GM12878 (cell line): Measurements from ENCODE around the gene FXYD4. TPM values are rescaled to one million over a fixed set of nuclear protein-coding genes. Genes with fewer than 3 reads are reported as not detected.

ENCODE experiments used
- ATAC-seq: fragments of 200-7000 bp; cut with Tn5 transposase; 3 replicates; pipeline ENCODE4 v1.9.1; 2020; ENCODE audit warnings: mild to moderate bottlenecking, moderate library complexity
- BruUV-seq: library from RNA; stranded (reverse); fragments of 400-500 nt; replicated peaks from 2 replicates; lab custom pipeline; 2021; lab: Mats Ljungman, UMichigan
- CTCF ChIA-PET: fragments of 300-600 bp; sonication (Branson Sonifier 250); formaldehyde crosslinking; extraction: SDS; loops from one replicate; lab custom pipeline; 2021; ENCODE audit warnings: inconsistent platforms; lab: Yijun Ruan, JAX
- POLR2A ChIA-PET: fragments of 350-600 bp; formaldehyde crosslinking; extraction: SDS; loops from one replicate; lab custom pipeline; 2021; ENCODE audit warnings: inconsistent platforms; lab: Charles Lee
- RAD21 ChIA-PET: fragments of 300-600 bp; sonication (Branson Sonifier 250); formaldehyde crosslinking; loops from one replicate; lab custom pipeline; 2023; ENCODE audit warnings: antibody characterized with exemption; ENCODE audit not compliant: unreplicated experiment; lab: Charles Lee
- SMC1A ChIA-PET: fragments of 300-600 bp; sonication (Branson Sonifier 250); formaldehyde crosslinking; loops from one replicate; lab custom pipeline; 2023; ENCODE audit not compliant: unreplicated experiment, uncharacterized antibody; lab: Charles Lee
- DNase-seq: peaks from one replicate; pipeline ENCODE4 v3.0.0-alpha.2; 2011; ENCODE audit warnings: low read depth, low spot score
- FAIRE-seq: peaks from 3 replicates; lab custom pipeline; 2011; peaks lifted over from hg19 to GRCh38; lab: Jason Lieb, UNC
- H2AFZ ChIP-seq: 2 replicates; pipeline ENCODE4 v1.6.0; 2011; ENCODE audit warnings: low read depth, low read length, control low read depth; ENCODE audit not compliant: control insufficient read depth
- H3K27ac ChIP-seq: 2 replicates; pipeline ENCODE4 v1.5.1; 2011; ENCODE audit warnings: control low read depth; ENCODE audit not compliant: control insufficient read depth, insufficient read depth
- H3K27me3 ChIP-seq, 2 experiments: replicated peaks in 1 of 2; 2 replicates each; pipeline versions ENCODE4 v1.6.0 to v1.6.1; 2011; ENCODE audit warnings: low read length in 1 of 2; ENCODE audit not compliant: control insufficient read depth in 2 of 2, insufficient read depth in 2 of 2
- H3K36me3 ChIP-seq, 2 experiments: 2 replicates each; pipeline ENCODE4 v1.5.1; 2011; ENCODE audit warnings: low read length in 1 of 2; ENCODE audit not compliant: control insufficient read depth in 2 of 2, insufficient read depth in 2 of 2
- H3K4me1 ChIP-seq: 2 replicates; pipeline ENCODE4 v1.6.1; 2011; ENCODE audit warnings: mild to moderate bottlenecking, low read length, moderate library complexity, mixed read lengths; ENCODE audit not compliant: control insufficient read depth, insufficient read depth
- H3K4me2 ChIP-seq: 2 replicates; pipeline ENCODE4 v1.6.0; 2011; ENCODE audit warnings: control low read depth; ENCODE audit not compliant: control insufficient read depth, insufficient read depth
- H3K4me3 ChIP-seq: fragments of 200-600 bp; sonication (generic); 2 replicates; pipeline ENCODE4 v1.5.1; 2016
- H3K79me2 ChIP-seq: 2 replicates; pipeline ENCODE4 v1.6.0; 2011; ENCODE audit warnings: low read length; ENCODE audit not compliant: control insufficient read depth, insufficient read depth
- H3K9ac ChIP-seq: 2 replicates; pipeline ENCODE4 v1.8.0; 2011; ENCODE audit warnings: low read length, control low read depth, mixed read lengths; ENCODE audit not compliant: control insufficient read depth, insufficient read depth
- H3K9me3 ChIP-seq: replicated peaks from 3 replicates; pipeline ENCODE4 v1.5.1; 2011; ENCODE audit warnings: mild to moderate bottlenecking, low read length; ENCODE audit not compliant: control insufficient read depth, insufficient read depth
- H4K20me1 ChIP-seq: 2 replicates; pipeline ENCODE4 v1.6.0; 2011; ENCODE audit not compliant: control insufficient read depth, insufficient read depth
- ATF7 ChIP-seq: fragments of 450-650 bp; IDR thresholded peaks from 2 replicates; pipeline ENCODE4 v1.6.1; 2016; ENCODE audit warnings: low read depth, mild to moderate bottlenecking
- BCL11A ChIP-seq: IDR thresholded peaks from 2 replicates; pipeline ENCODE4 v1.6.1; 2011; ENCODE audit warnings: low read depth, low read length
- BCL3 ChIP-seq: IDR thresholded peaks from 2 replicates; pipeline ENCODE4 v1.6.1; 2011; ENCODE audit warnings: borderline replicate concordance, low read depth, mild to moderate bottlenecking, moderate library complexity, low read length; ENCODE audit not compliant: insufficient read depth, poor library complexity, severe bottlenecking
- BRCA1 ChIP-seq: IDR thresholded peaks from 2 replicates; pipeline ENCODE4 v1.6.1; 2011; ENCODE audit warnings: low read depth, low read length, improper control_type of control experiment
- CBFB ChIP-seq: IDR thresholded peaks from 2 replicates; pipeline ENCODE4 v1.6.1; 2016; ENCODE audit warnings: antibody characterized with exemption, low read depth
- CBX3 ChIP-seq: fragments of 200-600 bp; sonication (generic); IDR thresholded peaks from 2 replicates; pipeline ENCODE4 v1.6.1; 2016; ENCODE audit warnings: low read depth, borderline replicate concordance
- CTCF ChIP-seq, 3 experiments: IDR thresholded peaks in 2 of 3; conservative IDR thresholded peaks in 1 of 3; 2 replicates each; pipeline ENCODE4 v1.5.1; 2011; ENCODE audit warnings: low read depth in 3 of 3, low read length in 3 of 3, mild to moderate bottlenecking in 3 of 3, control low read depth in 2 of 3, moderate library complexity in 2 of 3, inconsistent platforms in 1 of 3, mixed read lengths in 1 of 3; ENCODE audit not compliant: control insufficient read depth in 2 of 3, insufficient read depth in 1 of 3; ENCODE audit errors: extremely low read depth in 1 of 3
- KAT2A ChIP-seq: conservative IDR thresholded peaks from 2 replicates; pipeline ENCODE4 v1.6.1; 2011; ENCODE audit warnings: low read depth, low read length; ENCODE audit not compliant: control insufficient read depth
- MTA3 ChIP-seq: IDR thresholded peaks from 2 replicates; pipeline ENCODE4 v1.6.1; 2012; ENCODE audit warnings: low read length, inconsistent platforms, borderline replicate concordance
- NFIC ChIP-seq: IDR thresholded peaks from 2 replicates; pipeline ENCODE4 v1.6.1; 2012; ENCODE audit warnings: low read depth, mild to moderate bottlenecking, inconsistent platforms, low read length, moderate library complexity
- POLR2AphosphoS5 ChIP-seq: IDR thresholded peaks from 2 replicates; pipeline ENCODE4 v1.6.1; 2011; ENCODE audit warnings: mild to moderate bottlenecking, low read length, inconsistent platforms
- POU2F2 ChIP-seq: IDR thresholded peaks from 3 replicates; pipeline ENCODE4 v1.6.1; 2011; ENCODE audit warnings: low read depth, mild to moderate bottlenecking, low read length, borderline replicate concordance
- RELA ChIP-seq: fragments of 450-650 bp; IDR thresholded peaks from 2 replicates; pipeline ENCODE4 v1.8.0; 2014; ENCODE audit warnings: borderline replicate concordance; ENCODE audit not compliant: partially characterized antibody
- RUNX3 ChIP-seq: IDR thresholded peaks from 2 replicates; pipeline ENCODE4 v1.6.1; 2012; ENCODE audit warnings: low read length, inconsistent platforms
- SIX5 ChIP-seq: IDR thresholded peaks from 2 replicates; pipeline ENCODE4 v1.6.1; 2011; ENCODE audit warnings: mild to moderate bottlenecking, low read depth, low read length, moderate library complexity; ENCODE audit not compliant: severe bottlenecking
- SMAD5 ChIP-seq: IDR thresholded peaks from 2 replicates; pipeline ENCODE4 v1.6.1; 2016; ENCODE audit warnings: antibody characterized with exemption, low read depth
- SMC3 ChIP-seq: IDR thresholded peaks from 2 replicates; pipeline ENCODE4 v1.6.1; 2011; ENCODE audit warnings: low read length, improper control_type of control experiment, borderline replicate concordance
- ZBED1 ChIP-seq: IDR thresholded peaks from 2 replicates; pipeline ENCODE4 v1.6.1; 2016; ENCODE audit warnings: borderline replicate concordance
- ZNF217 ChIP-seq: fragments of 450-650 bp; IDR thresholded peaks from 2 replicates; pipeline ENCODE4 v1.6.1; 2017; ENCODE audit warnings: antibody characterized with exemption, mild to moderate bottlenecking
- whole genome bisulfite sequencing: methylation state at CpG from one replicate; pipeline ENCODE4 v1.1.6; 2016; ENCODE audit warnings: low lambda C conversion rate; ENCODE audit not compliant: insufficient replicate concordance, insufficient coverage; ENCODE audit errors: missing lambda C conversion rate; 5-methylcytosine and 5-hydroxymethylcytosine counted together
- in situ Hi-C: fragments of 300-500 bp; cut with MboI; formaldehyde crosslinking; loops from 9 replicates; pipeline ENCODE4 v1.14.3; 2018; ENCODE audit warnings: mixed read lengths
- intact Hi-C: fragments of 100-400 bp; cut with micrococcal nuclease; formaldehyde crosslinking; loops from one replicate; pipeline ENCODE4 v1.14.2; 2022; ENCODE audit not compliant: unreplicated experiment
- polyA plus RNA-seq, 11 experiments: library from polyadenylated mRNA; depleted of rRNA in 4 of 11; unstranded in 6 of 11; stranded (reverse) in 5 of 11; fragments of >200 nt; fragmentation: Nextera tagmentation in 4 of 11; fragmentation: Illumina TruSeq in 1 of 11; extraction: Ambion mirVana in 4 of 11; extraction: Trizol in 1 of 11; gene quantifications; 1 replicate in 1 of 11; 2 replicates in 10 of 11; pipeline versions ENCODE4 v1.2.1 to v1.2.3, GENCODE V29; 2011 to 2016; ENCODE audit warnings: inconsistent platforms in 2 of 11, missing spikeins in 2 of 11, low read depth in 1 of 11
- total RNA-seq, 4 experiments: library from RNA; depleted of rRNA in 3 of 4; stranded (reverse); fragments of >200 nt in 3 of 4; fragmentation: Illumina TruSeq in 1 of 4; extraction: Trizol in 1 of 4; gene quantifications; 2 replicates each; pipeline versions ENCODE4 v1.2.1 to v1.2.3, GENCODE V29; 2013 to 2021
- TF ChIP-seq, protein P1 (sequence below): fragments of 450-650 bp; IDR thresholded peaks from 2 replicates; pipeline ENCODE4 v1.6.1; 2016; ENCODE audit warnings: mild to moderate bottlenecking

The FXYD4 gene
- total and polyA plus RNA-seq, 10 of the 15 experiments (the other 5 are each of a cell fraction or from before 2014, with no cell fraction given): not detected

DNA sequence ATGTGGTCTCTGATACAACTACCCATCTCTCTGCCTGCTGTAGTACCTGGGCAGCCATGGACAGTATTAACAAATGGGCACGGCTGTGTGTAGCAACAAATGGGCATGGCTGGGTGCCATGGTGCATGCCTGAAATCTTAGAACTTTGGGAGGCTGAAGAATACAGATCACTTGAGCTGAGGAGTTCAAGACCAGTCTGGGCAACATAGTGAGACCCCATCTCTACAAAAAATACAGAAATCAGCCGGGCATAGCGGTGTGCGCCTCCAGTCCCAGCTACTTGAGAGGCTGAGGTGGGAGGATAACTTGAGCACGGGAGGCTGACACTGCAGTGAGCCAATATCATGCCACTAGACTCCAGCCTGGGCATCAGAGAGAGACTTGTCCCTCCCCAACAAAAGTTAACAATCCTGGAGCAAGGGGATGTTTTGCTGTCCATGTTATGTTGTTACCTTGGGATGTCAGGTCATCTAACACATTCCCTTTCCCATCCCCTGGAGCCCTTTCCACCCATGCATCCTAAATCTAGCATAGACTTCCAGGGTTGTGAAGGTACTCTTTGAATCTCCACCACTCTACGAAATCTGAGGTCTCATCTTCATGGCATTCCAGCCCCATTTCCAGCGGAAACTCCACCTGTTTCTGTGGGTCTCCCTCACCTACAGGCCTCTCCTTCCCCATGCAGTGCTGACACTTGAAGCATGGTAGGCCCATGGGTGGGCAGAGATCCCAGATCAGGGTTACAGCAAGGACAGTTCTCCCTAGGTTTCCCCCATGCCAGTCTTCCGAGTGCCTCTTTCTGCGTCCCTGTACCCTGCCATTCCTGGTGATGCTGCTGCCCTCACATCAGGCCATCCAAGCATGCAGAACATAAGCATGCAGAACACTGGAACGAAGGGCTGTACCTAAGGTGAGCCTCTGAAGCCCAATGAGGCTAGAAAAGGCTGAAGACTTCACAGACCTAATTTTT lies 13.1 kb downstream of the FXYD4 start:
- Histone ChIP-seq H3K4me3 (no peak overlapping the region), H3K4me1 (no peaks in the 10 kb centered on the region), H3K36me3 (peaks cover 20 to 28% of the 10 kb centered on the region in 2 experiments), H3K4me2 (no peak overlapping the region), H3K9me3 (no peaks in the 10 kb centered on the region), H3K27me3 (no peaks in the 10 kb centered on the region), H3K9ac (no peak overlapping the region), H3K79me2 (peaks cover 4% of the 10 kb centered on the region), H4K20me1 (peaks cover 5% of the 10 kb centered on the region), H3K27ac (no peak overlapping the region), H2AFZ (no peak overlapping the region)
- ChIA-PET CTCF (interaction anchor here (0.7 kb wide), 1 partner anchor 23 kb away, joined by 3 read pairs; no protein-coding TSS in a partner anchor), POLR2A (no interaction called here), SMC1A (interaction anchor here (1.9 kb wide), 1 partner anchor 10 kb away, joined by 6 read pairs; no protein-coding TSS in a partner anchor), RAD21 (no interaction called here)
- in situ Hi-C loops (loop anchor here (25.0 kb wide), 2 partner anchors 97 to 597 kb away; partner anchors contain the start of gene BMS1), intact Hi-C loops (no loop called here)
- BruUV-seq: no TSS peak
- DNase-seq: no peak
- peak; percentile 25 for ATAC-seq
- 94% methylated on average over 10 of the region's 10 CpGs for WGBS
- FAIRE-seq: peak; percentile 88
- TF ChIP-seq, protein P1, sequence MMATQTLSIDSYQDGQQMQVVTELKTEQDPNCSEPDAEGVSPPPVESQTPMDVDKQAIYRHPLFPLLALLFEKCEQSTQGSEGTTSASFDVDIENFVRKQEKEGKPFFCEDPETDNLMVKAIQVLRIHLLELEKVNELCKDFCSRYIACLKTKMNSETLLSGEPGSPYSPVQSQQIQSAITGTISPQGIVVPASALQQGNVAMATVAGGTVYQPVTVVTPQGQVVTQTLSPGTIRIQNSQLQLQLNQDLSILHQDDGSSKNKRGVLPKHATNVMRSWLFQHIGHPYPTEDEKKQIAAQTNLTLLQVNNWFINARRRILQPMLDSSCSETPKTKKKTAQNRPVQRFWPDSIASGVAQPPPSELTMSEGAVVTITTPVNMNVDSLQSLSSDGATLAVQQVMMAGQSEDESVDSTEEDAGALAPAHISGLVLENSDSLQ: no peak
- TF ChIP-seq NFIC (0 out of 2 replicates have a peak, but pooled peaks have one; percentile 17), SMAD5 (peak; percentile 36; the same call in 1 of the 2 replicates), SMC3 (no peak), KAT2A (no peak), BCL11A (no peak), POU2F2 (0 out of 3 replicates have a peak, but pooled peaks have one; percentile 13), SIX5 (no peak), POLR2AphosphoS5 (peak; percentile 79), BRCA1 (no peak), MTA3 (peak; percentile 53; the same call in 1 of the 2 replicates), BCL3 (peak; percentile 42), ATF7 (no peak), CTCF (IDR thresholded peaks at IDR 0.05 in 2 of 3, conservative IDR thresholded peaks at IDR 0.05 in 1 of 3; ENCODE audit: control insufficient read depth in 2 of 3, extremely low read depth in 1 of 3, insufficient read depth in 1 of 3, low read depth in 3 of 3, low read length in 3 of 3) (no peak), ZNF217 (no peak), ZBED1 (0 out of 2 replicates have a peak, but pooled peaks have one; percentile 9), RUNX3 (peak; percentile 23), RELA (no peak), CBFB (0 out of 2 replicates have a peak, but pooled peaks have one; percentile 24), CBX3 (no peak)
